Amygdala (tissue), 56 donors: Measurements from ENCODE around the gene FBRS.
"Not testable (repeated sequence)": the region's sequence is repeated elsewhere in the genome, so short reads cannot be mapped to it uniquely, and the experiment has no call there.

ENCODE experiments used
- DNase-seq, 56 donors: peaks; one replicate each; lab custom pipeline; 2025; lab: John Stamatoyannopoulos, UW

FBRS gene

GRCh38 chr16:30697264-30698138, 39.3 kb downstream of the FBRS start:
- DNase-seq, result peak in 26 of 56 donors; percentile 88 to 99 (median 97)

GRCh38 chr16:30698139-30698815, 40.0 kb downstream of the FBRS start:
- DNase-seq, result peak in 55 of 56 donors; percentile 62 to 99 (median 90)

GRCh38 chr16:30698816-30699614, 40.8 kb downstream of the FBRS start, which contains the start of gene SRCAP:
Gene SRCAP, plus strand, starts transcription at chr16:30699171. Its CDS starts 1,654 bp downstream, at chr16:30700825.
- peak in 55 of 56 donors; percentile 30 to 88 (median 74) for DNase-seq

GRCh38 chr16:30699615-30700099, 41.4 kb downstream of the FBRS start:
- DNase-seq, result no peak

GRCh38 chr16:30700491-30700890, 42.3 kb downstream of the FBRS start:
- peak in 2 of 56 donors; percentile 2 to 10 for DNase-seq

GRCh38 chr16:30700971-30701370, 42.7 kb downstream of the FBRS start:
- no peak for DNase-seq

GRCh38 chr16:30703071-30703470, 44.8 kb downstream of the FBRS start:
- DNase-seq, result not testable (repeated sequence)

- DNase-seq, result no peak
Measured at GRCh38 chr16:30703971-30704370, 45.7 kb downstream of the FBRS start.

GRCh38 chr16:30706046-30706445, 47.8 kb downstream of the FBRS start:
- no peak for DNase-seq

GRCh38 chr16:30710971-30711370, 52.7 kb downstream of the FBRS start:
- DNase-seq, result no peak

GRCh38 chr16:30711712-30712111, 53.5 kb downstream of the FBRS start:
- no peak for DNase-seq

GRCh38 chr16:30715750-30716445, 57.7 kb downstream of the FBRS start:
- no peak for DNase-seq

- DNase-seq, result no peak
Measured at GRCh38 chr16:30720086-30720485, 61.9 kb downstream of the FBRS start.
